Measurements from ENCODE around the gene C11orf21.

GRCh38 chr11:2321311-2321683 lies 19.6 kb upstream of the C11orf21 start:
- TF ChIP-seq GATA2 (IDR thresholded peaks at IDR 0.05; ENCODE audit: low read depth, low read length): no peak
- TF ChIP-seq GATA3 (IDR thresholded peaks at IDR 0.05; ENCODE audit: low read depth, low read length): no peak

All from SH-SY5Y (cell line).